Activated gamma-delta T cell treated with Interleukin-2 at 50 U/mL for 16 hours (primary cell): ENCODE measurements around the gene ARSI.

Experiments
- DNase-seq: peaks from one replicate; pipeline ENCODE4 v3.0.0-alpha.2; 2020

Gene ARSI

GRCh38 chr5:150326707-150327106, 24.0 kb upstream of the ARSI start:
- DNase-seq: no peak

- DNase-seq: no peak
Measured at GRCh38 chr5:150325426-150325825, 22.7 kb upstream of the ARSI start.

GRCh38 chr5:150323819-150324218, 21.1 kb upstream of the ARSI start:
- DNase-seq: no peak

GRCh38 chr5:150323092-150323491, 20.4 kb upstream of the ARSI start:
- DNase-seq: no peak

- no peak for DNase-seq
Measured at GRCh38 chr5:150322202-150322601, 19.5 kb upstream of the ARSI start.

GRCh38 chr5:150321784-150322183, 19.1 kb upstream of the ARSI start:
- no peak for DNase-seq

- no peak for DNase-seq
Measured at GRCh38 chr5:150321211-150321610, 18.5 kb upstream of the ARSI start.

GRCh38 chr5:150320044-150320613, 17.4 kb upstream of the ARSI start:
- DNase-seq: no peak

- DNase-seq: no peak
Measured at GRCh38 chr5:150319484-150319790, 16.7 kb upstream of the ARSI start.

GRCh38 chr5:150318613-150319483, 16.1 kb upstream of the ARSI start:
- DNase-seq: no peak

GRCh38 chr5:150317048-150318003, 14.6 kb upstream of the ARSI start:
- DNase-seq: no peak

GRCh38 chr5:150316320-150316719, 13.6 kb upstream of the ARSI start:
- DNase-seq: no peak

GRCh38 chr5:150315245-150315644, 12.5 kb upstream of the ARSI start:
- DNase-seq: no peak

- DNase-seq: no peak
Measured at GRCh38 chr5:150313921-150314716, 11.4 kb upstream of the ARSI start.

- no peak for DNase-seq
Measured at GRCh38 chr5:150313501-150313900, 10.8 kb upstream of the ARSI start.

- DNase-seq: no peak
Measured at GRCh38 chr5:150312518-150312917, 9.8 kb upstream of the ARSI start.

- DNase-seq: no peak
Measured at GRCh38 chr5:150311015-150311692, 8.4 kb upstream of the ARSI start.

- DNase-seq: no peak
Measured at GRCh38 chr5:150310246-150310645, 7.5 kb upstream of the ARSI start.

- no peak for DNase-seq
Measured at GRCh38 chr5:150309886-150310239, 7.2 kb upstream of the ARSI start.

GRCh38 chr5:150309101-150309885, 6.6 kb upstream of the ARSI start:
- no peak for DNase-seq
